Stimulated activated naive CD8-positive, alpha-beta T cell treated with anti-CD3 and anti-CD28 coated beads, Interleukin-15, Interleukin-2, amounts not matched to agents 100 ng/mL and 50 ng/mL, for 24 hours (primary cell): Measurements from ENCODE around the gene BZW1.

Experiments
- H3K27ac Mint-ChIP-seq: one replicate; pipeline ENCODE4 v1.8.0; 2021; ENCODE audit warnings: mild to moderate bottlenecking, mixed read lengths
- H3K27me3 Mint-ChIP-seq: one replicate; pipeline ENCODE4 v1.8.0; 2021; ENCODE audit warnings: mixed read lengths
- H3K36me3 Mint-ChIP-seq: one replicate; pipeline ENCODE4 v1.8.0; 2021; ENCODE audit warnings: low read depth, mixed read lengths
- H3K4me1 Mint-ChIP-seq: one replicate; pipeline ENCODE4 v1.8.0; 2021; ENCODE audit warnings: low read depth, mixed read lengths
- H3K4me3 Mint-ChIP-seq: one replicate; pipeline ENCODE4 v1.8.0; 2021; ENCODE audit warnings: mild to moderate bottlenecking, mixed read lengths
- H3K9me3 Mint-ChIP-seq: one replicate; pipeline ENCODE4 v1.8.0; 2021; ENCODE audit warnings: mixed read lengths

The BZW1 gene

GRCh38 chr2:200843993-200844948 lies 32.6 kb downstream of the BZW1 start:
- H3K27me3 Mint-ChIP-seq, result no peaks in the 10 kb centered on the region
- no peaks in the 10 kb centered on the region for H3K9me3 Mint-ChIP-seq
- no peak overlapping the region for H3K4me3 Mint-ChIP-seq
- no peak overlapping the region for H3K27ac Mint-ChIP-seq
- H3K4me1 Mint-ChIP-seq, result no peaks in the 10 kb centered on the region
- no peaks in the 10 kb centered on the region for H3K36me3 Mint-ChIP-seq

- no peaks in the 10 kb centered on the region for H3K27me3 Mint-ChIP-seq
- H3K9me3 Mint-ChIP-seq, result no peaks in the 10 kb centered on the region
- H3K4me1 Mint-ChIP-seq, result no peaks in the 10 kb centered on the region
- H3K27ac Mint-ChIP-seq, result no peak overlapping the region
- peaks cover under 1% of the 10 kb centered on the region for H3K36me3 Mint-ChIP-seq
- H3K4me3 Mint-ChIP-seq, result no peak overlapping the region
These were observed 33.5 kb downstream of the BZW1 start for GRCh38 chr2:200845194-200845593.

- Mint-ChIP-seq H3K27ac (no peak overlapping the region), H3K9me3 (no peaks in the 10 kb centered on the region), H3K4me1 (no peaks in the 10 kb centered on the region), H3K4me3 (no peak overlapping the region), H3K36me3 (peaks cover 6% of the 10 kb centered on the region), H3K27me3 (no peaks in the 10 kb centered on the region)
These were observed 34.1 kb downstream of the BZW1 start for GRCh38 chr2:200845669-200846325.

GRCh38 chr2:200847269-200847668 lies 35.6 kb downstream of the BZW1 start:
- Mint-ChIP-seq H3K27me3 (no peaks in the 10 kb centered on the region), H3K4me3 (no peak overlapping the region), H3K27ac (no peak overlapping the region), H3K36me3 (peaks cover 21% of the 10 kb centered on the region), H3K9me3 (no peaks in the 10 kb centered on the region), H3K4me1 (no peaks in the 10 kb centered on the region)

DNA sequence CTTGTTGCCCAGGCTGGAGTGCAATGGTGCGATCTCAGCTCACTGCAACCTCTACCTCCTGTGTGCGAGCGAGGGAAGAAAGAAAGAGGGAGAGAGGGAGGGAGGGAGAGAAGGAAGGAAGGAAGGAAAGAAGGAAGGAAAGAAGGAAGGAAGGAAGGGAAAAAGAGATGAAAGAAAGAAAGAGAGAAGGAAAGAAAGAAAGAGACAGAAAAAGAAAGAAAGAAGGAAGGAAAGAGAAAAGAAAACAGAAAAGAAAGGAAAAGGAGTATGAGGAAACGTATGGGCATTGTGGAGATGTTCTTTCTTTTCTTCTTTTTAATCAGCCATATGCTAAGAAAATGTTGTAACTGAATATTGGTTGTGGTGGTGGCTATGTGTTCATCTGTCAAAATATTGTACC lies 36.2 kb downstream of the BZW1 start:
- H3K27ac Mint-ChIP-seq, result no peak overlapping the region
- H3K27me3 Mint-ChIP-seq, result no peaks in the 10 kb centered on the region

GRCh38 chr2:200850512-200851256 lies 39.0 kb downstream of the BZW1 start:
- Mint-ChIP-seq H3K4me1 (no peaks in the 10 kb centered on the region), H3K4me3 (no peak overlapping the region), H3K27me3 (no peaks in the 10 kb centered on the region), H3K36me3 (peaks cover 49% of the 10 kb centered on the region), H3K27ac (peak overlapping the region; percentile 31), H3K9me3 (no peaks in the 10 kb centered on the region)

More for the DNA sequence above, 36.2 kb downstream of the BZW1 start:
- no peaks in the 10 kb centered on the region for H3K9me3 Mint-ChIP-seq
- H3K4me3 Mint-ChIP-seq, result no peak overlapping the region
- H3K36me3 Mint-ChIP-seq, result peaks cover 28% of the 10 kb centered on the region
- no peaks in the 10 kb centered on the region for H3K4me1 Mint-ChIP-seq

DNA sequence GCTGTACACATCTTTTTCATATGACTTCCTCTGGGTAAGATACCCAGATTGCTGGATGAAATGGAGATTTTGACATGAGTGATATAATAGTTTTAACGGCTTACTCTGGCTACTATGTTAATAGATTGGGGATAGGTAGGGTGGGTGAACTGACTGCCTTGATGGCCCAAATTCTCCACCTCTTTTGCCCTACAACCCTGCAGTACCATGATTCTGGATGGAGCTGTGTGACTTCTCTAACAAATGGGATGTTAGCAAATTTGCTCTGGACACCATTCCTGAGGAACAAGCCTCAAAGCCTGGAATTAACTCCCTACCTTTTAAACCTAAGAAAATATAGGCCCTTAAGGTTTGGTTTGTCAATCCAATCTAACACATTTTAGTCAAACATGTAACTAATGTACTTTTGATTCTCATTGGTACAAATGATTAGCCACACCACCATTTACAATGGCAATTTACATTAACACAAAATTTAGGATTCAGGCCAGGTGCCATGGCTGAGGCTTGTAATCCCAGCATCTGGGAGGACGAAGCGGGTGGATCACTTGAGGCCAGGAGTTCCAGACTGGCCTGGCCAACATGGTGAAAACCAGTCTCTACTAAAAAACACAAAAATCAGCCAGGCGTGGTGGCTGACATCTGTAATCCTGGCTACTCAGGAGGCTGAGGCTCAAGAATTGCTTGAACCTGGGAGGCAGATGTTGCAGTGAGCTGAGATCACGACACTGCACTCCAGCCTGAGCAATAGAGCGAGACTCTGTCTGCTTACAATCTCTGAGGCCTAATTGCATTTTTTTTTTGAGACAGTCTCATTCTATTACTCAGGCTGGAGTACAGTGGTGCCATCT lies 39.9 kb downstream of the BZW1 start:
- Mint-ChIP-seq H3K27ac (peak overlapping the region; percentile 31), H3K36me3 (peaks cover 54% of the 10 kb centered on the region), H3K9me3 (no peaks in the 10 kb centered on the region), H3K27me3 (no peaks in the 10 kb centered on the region), H3K4me3 (no peak overlapping the region), H3K4me1 (peaks cover 4% of the 10 kb centered on the region)

- H3K4me3 Mint-ChIP-seq, result no peak overlapping the region
- H3K27me3 Mint-ChIP-seq, result no peaks in the 10 kb centered on the region
- peaks cover 11% of the 10 kb centered on the region for H3K4me1 Mint-ChIP-seq
- peaks cover 63% of the 10 kb centered on the region for H3K36me3 Mint-ChIP-seq
- H3K9me3 Mint-ChIP-seq, result no peaks in the 10 kb centered on the region
- H3K27ac Mint-ChIP-seq, result no peak overlapping the region
These were observed 40.9 kb downstream of the BZW1 start for GRCh38 chr2:200852605-200853004.

- H3K27ac Mint-ChIP-seq, result peak overlapping the region; percentile 40
- H3K27me3 Mint-ChIP-seq, result no peaks in the 10 kb centered on the region
- H3K36me3 Mint-ChIP-seq, result peaks cover 88% of the 10 kb centered on the region
- H3K9me3 Mint-ChIP-seq, result no peaks in the 10 kb centered on the region
- no peak overlapping the region for H3K4me3 Mint-ChIP-seq
- peaks cover 53% of the 10 kb centered on the region for H3K4me1 Mint-ChIP-seq
These were observed 45.1 kb downstream of the BZW1 start for GRCh38 chr2:200856806-200857205.

- no peaks in the 10 kb centered on the region for H3K27me3 Mint-ChIP-seq
- H3K4me3 Mint-ChIP-seq, result peak overlapping the region; percentile 95
- H3K36me3 Mint-ChIP-seq, result peaks cover 77% of the 10 kb centered on the region
- no peaks in the 10 kb centered on the region for H3K9me3 Mint-ChIP-seq
- peak overlapping the region; percentile 95 for H3K27ac Mint-ChIP-seq
- H3K4me1 Mint-ChIP-seq, result peaks cover 69% of the 10 kb centered on the region
These were observed 48.5 kb downstream of the BZW1 start for GRCh38 chr2:200860092-200860795.

DNA sequence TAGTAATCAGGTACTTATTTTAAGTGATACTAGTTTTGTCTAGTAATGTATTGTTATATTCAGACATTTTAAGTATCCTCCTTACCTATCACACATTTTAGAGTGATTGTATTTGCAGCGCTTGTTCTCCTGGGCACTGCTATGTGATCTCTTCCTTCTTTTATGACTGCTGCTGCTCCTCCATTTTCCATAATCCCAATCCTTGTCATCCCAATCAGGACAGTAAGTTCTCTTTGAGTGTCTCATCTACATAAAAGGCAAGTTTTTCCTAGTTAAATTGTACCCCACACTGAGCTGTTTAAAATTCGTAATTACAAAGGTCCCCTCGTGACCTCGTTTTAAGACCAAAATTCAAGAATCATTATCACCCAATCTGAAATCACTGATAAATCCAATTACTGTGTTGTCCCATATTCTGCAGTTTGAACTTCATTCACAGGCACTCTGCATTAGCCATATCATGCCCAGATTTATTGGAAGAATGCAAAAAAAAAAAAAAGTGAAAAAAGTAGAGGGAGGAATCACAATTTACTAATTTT lies 50.0 kb downstream of the BZW1 start:
- H3K27me3 Mint-ChIP-seq, result no peaks in the 10 kb centered on the region
- peaks cover 67% of the 10 kb centered on the region for H3K4me1 Mint-ChIP-seq
- no peaks in the 10 kb centered on the region for H3K9me3 Mint-ChIP-seq
- H3K4me3 Mint-ChIP-seq, result peak overlapping the region; percentile 95
- H3K27ac Mint-ChIP-seq, result peak overlapping the region; percentile 98
- H3K36me3 Mint-ChIP-seq, result peaks cover 71% of the 10 kb centered on the region

- peak overlapping the region; percentile 95 for H3K4me3 Mint-ChIP-seq
- H3K4me1 Mint-ChIP-seq, result peaks cover 63% of the 10 kb centered on the region
- H3K36me3 Mint-ChIP-seq, result peaks cover 63% of the 10 kb centered on the region
- H3K27me3 Mint-ChIP-seq, result no peaks in the 10 kb centered on the region
- peak overlapping the region; percentile 98 for H3K27ac Mint-ChIP-seq
- no peaks in the 10 kb centered on the region for H3K9me3 Mint-ChIP-seq
These were observed 50.9 kb downstream of the BZW1 start for GRCh38 chr2:200862532-200863000.

DNA sequence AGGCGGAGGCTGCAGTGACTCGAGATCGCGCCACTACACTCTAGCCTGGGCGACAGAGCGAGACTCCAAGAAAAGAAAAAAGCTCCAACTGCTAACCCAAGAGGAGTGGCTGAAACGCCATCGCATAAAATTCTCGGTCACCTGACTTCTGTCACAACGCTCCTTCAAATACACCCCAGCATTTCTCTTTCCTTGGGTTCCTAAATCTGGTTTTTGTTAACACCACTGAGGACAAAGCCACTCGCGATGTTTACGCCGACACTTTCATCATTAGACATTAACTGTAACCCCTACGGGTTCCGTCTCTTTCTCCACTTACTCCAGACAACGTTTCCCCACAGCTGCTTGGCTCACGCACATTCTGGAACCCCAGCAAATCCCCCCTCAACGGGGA lies 52.1 kb downstream of the BZW1 start:
- peak overlapping the region; percentile 95 for H3K4me3 Mint-ChIP-seq
- H3K9me3 Mint-ChIP-seq, result no peaks in the 10 kb centered on the region
- H3K27ac Mint-ChIP-seq, result peak overlapping the region; percentile 98
- no peaks in the 10 kb centered on the region for H3K27me3 Mint-ChIP-seq
- H3K36me3 Mint-ChIP-seq, result peaks cover 55% of the 10 kb centered on the region
- H3K4me1 Mint-ChIP-seq, result peaks cover 51% of the 10 kb centered on the region
